CD4-positive, alpha-beta T cell treated with Interleukin-17A for 1 hour (primary cell): ENCODE results near the gene SHC4.
"Not testable (repeated sequence)": the region's sequence is repeated elsewhere in the genome, so short reads cannot be mapped to it uniquely, and the experiment has no call there.

Experiments used
- DNase-seq: peaks from one replicate; pipeline ENCODE4 v3.0.0-alpha.2; 2020

Gene SHC4

GRCh38 chr15:48832648-48833047 lies 131.1 kb downstream of the SHC4 start:
- no peak for DNase-seq

- DNase-seq = no peak
Measured at GRCh38 chr15:48828906-48829305, 134.8 kb downstream of the SHC4 start.

- DNase-seq = no peak
Measured at GRCh38 chr15:48828471-48828870, 135.2 kb downstream of the SHC4 start.

- DNase-seq = no peak
Measured at GRCh38 chr15:48825075-48825474, 138.6 kb downstream of the SHC4 start.

GRCh38 chr15:48823706-48824105 lies 140.0 kb downstream of the SHC4 start:
- DNase-seq = no peak

- DNase-seq = no peak
Measured at GRCh38 chr15:48823237-48823636, 140.5 kb downstream of the SHC4 start.

- DNase-seq = no peak
Measured at GRCh38 chr15:48814286-48814685, 149.4 kb downstream of the SHC4 start.

GRCh38 chr15:48811325-48811958 lies 152.3 kb downstream of the SHC4 start:
- no peak for DNase-seq

- DNase-seq = peak; percentile 99
Measured at GRCh38 chr15:48810414-48811324, 153.1 kb downstream of the SHC4 start, which contains the start of gene CEP152. Gene CEP152, minus strand, starts transcription at chr15:48811069. Its CDS starts 5,420 bp downstream, at chr15:48805649.

GRCh38 chr15:48806151-48806550 lies 157.6 kb downstream of the SHC4 start:
- DNase-seq = no peak

- no peak for DNase-seq
Measured at GRCh38 chr15:48805591-48805990, 158.1 kb downstream of the SHC4 start.

- DNase-seq = no peak
Measured at GRCh38 chr15:48803877-48804276, 159.8 kb downstream of the SHC4 start.

- DNase-seq = no peak
Measured at GRCh38 chr15:48802867-48803266, 160.9 kb downstream of the SHC4 start.

GRCh38 chr15:48802257-48802656 lies 161.5 kb downstream of the SHC4 start:
- DNase-seq = no peak

- peak; percentile 25 for DNase-seq
Measured at GRCh38 chr15:48800811-48801455, 162.8 kb downstream of the SHC4 start.

GRCh38 chr15:48800245-48800644 lies 163.5 kb downstream of the SHC4 start:
- no peak for DNase-seq

- DNase-seq = no peak
Measured at GRCh38 chr15:48798319-48798718, 165.4 kb downstream of the SHC4 start.

- no peak for DNase-seq
Measured at GRCh38 chr15:48796930-48797329, 166.8 kb downstream of the SHC4 start.

- DNase-seq = no peak
Measured at GRCh38 chr15:48796521-48796920, 167.2 kb downstream of the SHC4 start.

GRCh38 chr15:48795901-48796300 lies 167.8 kb downstream of the SHC4 start:
- no peak for DNase-seq

- peak; percentile 6 for DNase-seq
Measured at GRCh38 chr15:48794697-48795134, 169.0 kb downstream of the SHC4 start.

- DNase-seq = no peak
Measured at GRCh38 chr15:48792408-48792807, 171.3 kb downstream of the SHC4 start.

GRCh38 chr15:48790466-48791115 lies 173.1 kb downstream of the SHC4 start:
- DNase-seq = not testable (repeated sequence)
